ENCODE data around the gene ANKDD1A. TPM values are rescaled to one million over a fixed set of nuclear protein-coding genes. Genes with fewer than 3 reads are reported as not detected.

Gene ANKDD1A
- total RNA-seq, 2 donors from 2014 or later = 3.3 to 23.9 TPM

DNA sequence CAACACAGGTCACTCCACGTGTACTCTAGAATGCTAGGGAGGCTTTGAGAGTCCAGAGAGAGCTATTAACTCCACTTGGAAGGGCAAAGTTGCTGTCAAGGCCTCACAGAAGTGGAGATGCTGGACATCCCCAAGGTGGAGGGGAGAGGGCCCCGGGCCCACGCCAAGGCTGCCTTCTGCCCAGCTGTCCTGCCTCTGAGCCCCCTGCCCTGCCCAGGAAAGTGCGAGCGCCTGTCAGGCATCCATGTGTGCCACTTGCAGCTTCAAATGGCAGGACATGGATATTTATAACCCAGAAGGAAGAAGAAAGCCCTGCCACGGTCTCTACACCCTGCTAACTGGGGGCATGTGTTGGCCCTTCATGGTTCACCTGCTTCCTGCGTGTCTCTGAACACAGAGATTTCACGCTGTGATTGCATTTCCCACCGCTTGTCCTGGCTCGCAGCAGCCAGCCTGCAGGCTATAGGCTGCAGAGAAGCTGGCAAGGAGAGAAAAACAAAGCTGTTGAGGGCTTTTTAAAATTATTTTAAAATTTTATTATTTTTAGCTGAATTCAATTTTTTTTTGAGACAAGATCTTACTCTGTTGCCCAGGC, 17.0 kb downstream of the ANKDD1A start:
- 79% methylated on average over 10 of the region's 10 CpGs for WGBS
- H3K27ac ChIP-seq = no peak overlapping the region
- TF ChIP-seq, protein P1, sequence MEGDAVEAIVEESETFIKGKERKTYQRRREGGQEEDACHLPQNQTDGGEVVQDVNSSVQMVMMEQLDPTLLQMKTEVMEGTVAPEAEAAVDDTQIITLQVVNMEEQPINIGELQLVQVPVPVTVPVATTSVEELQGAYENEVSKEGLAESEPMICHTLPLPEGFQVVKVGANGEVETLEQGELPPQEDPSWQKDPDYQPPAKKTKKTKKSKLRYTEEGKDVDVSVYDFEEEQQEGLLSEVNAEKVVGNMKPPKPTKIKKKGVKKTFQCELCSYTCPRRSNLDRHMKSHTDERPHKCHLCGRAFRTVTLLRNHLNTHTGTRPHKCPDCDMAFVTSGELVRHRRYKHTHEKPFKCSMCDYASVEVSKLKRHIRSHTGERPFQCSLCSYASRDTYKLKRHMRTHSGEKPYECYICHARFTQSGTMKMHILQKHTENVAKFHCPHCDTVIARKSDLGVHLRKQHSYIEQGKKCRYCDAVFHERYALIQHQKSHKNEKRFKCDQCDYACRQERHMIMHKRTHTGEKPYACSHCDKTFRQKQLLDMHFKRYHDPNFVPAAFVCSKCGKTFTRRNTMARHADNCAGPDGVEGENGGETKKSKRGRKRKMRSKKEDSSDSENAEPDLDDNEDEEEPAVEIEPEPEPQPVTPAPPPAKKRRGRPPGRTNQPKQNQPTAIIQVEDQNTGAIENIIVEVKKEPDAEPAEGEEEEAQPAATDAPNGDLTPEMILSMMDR (IDR thresholded peaks at IDR 0.05) = no peak
- TF ChIP-seq POLR2A (IDR thresholded peaks at IDR 0.05) (no peak), POLR2AphosphoS5 (IDR thresholded peaks at IDR 0.05) (no peak)
- no peaks in the 10 kb centered on the region for H3K36me3 ChIP-seq
- H3K27me3 ChIP-seq (replicated peaks; ENCODE audit: insufficient read depth) = no peaks in the 10 kb centered on the region
- intact Hi-C loops (cut with DNase I) = no loop called here
- no peak overlapping the region for H3K4me3 ChIP-seq
- no peaks in the 10 kb centered on the region for H3K4me1 ChIP-seq (replicated peaks)
- DNase-seq (ENCODE audit: low spot score) = no peak
- no peaks in the 10 kb centered on the region for H3K9me3 ChIP-seq

GRCh38 chr15:64930019-64930652, 18.4 kb downstream of the ANKDD1A start:
- Histone ChIP-seq H3K4me1 (replicated peaks) (no peaks in the 10 kb centered on the region), H3K36me3 (no peaks in the 10 kb centered on the region), H3K27ac (no peak overlapping the region), H3K27me3 (replicated peaks; ENCODE audit: insufficient read depth) (no peaks in the 10 kb centered on the region), H3K4me3 (no peak overlapping the region), H3K9me3 (no peaks in the 10 kb centered on the region)
- intact Hi-C loops (cut with DNase I) = no loop called here
- no peak for DNase-seq (ENCODE audit: low spot score)
- TF ChIP-seq, protein P1 (IDR thresholded peaks at IDR 0.05) = no peak
- TF ChIP-seq POLR2AphosphoS5 (IDR thresholded peaks at IDR 0.05) (no peak), POLR2A (IDR thresholded peaks at IDR 0.05) (no peak)
- 91% methylated on average over 10 of the region's 10 CpGs for WGBS

DNA sequence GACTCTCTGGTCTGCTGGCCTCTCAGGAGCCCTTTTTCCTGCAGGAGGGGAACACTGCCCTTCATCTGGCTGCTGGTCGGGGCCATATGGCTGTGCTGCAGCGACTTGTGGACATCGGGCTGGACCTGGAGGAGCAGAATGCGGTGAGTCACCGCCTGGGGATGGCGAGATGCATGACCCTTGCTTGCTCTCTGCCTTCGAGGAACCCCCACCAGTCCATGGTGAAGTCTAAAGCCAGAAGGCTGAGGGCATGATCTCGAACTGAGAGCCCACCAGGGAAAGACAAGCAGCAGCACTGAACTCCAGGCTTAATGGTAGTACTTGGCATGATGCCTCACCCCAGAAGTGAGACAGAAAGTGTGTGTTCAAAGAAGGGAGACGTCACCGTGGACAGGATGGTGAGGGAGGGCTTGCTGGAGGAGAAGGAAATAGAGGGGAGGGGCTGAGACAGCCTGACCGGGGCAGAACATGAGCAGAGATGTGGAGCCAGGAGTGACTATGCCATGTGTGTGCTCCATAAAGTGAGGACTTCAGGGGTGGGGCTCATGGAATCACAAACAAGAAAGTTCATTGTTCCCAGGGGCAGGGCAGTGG, 19.2 kb downstream of the ANKDD1A start:
- no peak for DNase-seq (ENCODE audit: low spot score)
- TF ChIP-seq POLR2A (IDR thresholded peaks at IDR 0.05) = no peak
- TF ChIP-seq, protein P1 (IDR thresholded peaks at IDR 0.05) = no peak
- no peak for TF ChIP-seq POLR2AphosphoS5 (IDR thresholded peaks at IDR 0.05)
- no peak overlapping the region for H3K4me3 ChIP-seq
- H3K27ac ChIP-seq = no peak overlapping the region
- WGBS = 75% methylated on average over 11 of the region's 11 CpGs
- intact Hi-C loops (cut with DNase I) = no loop called here
- no peaks in the 10 kb centered on the region for H3K27me3 ChIP-seq (replicated peaks; ENCODE audit: insufficient read depth)
- no peaks in the 10 kb centered on the region for H3K4me1 ChIP-seq (replicated peaks)
- H3K9me3 ChIP-seq = no peaks in the 10 kb centered on the region
- H3K36me3 ChIP-seq = no peaks in the 10 kb centered on the region

- Histone ChIP-seq H3K4me1 (replicated peaks) (no peaks in the 10 kb centered on the region), H3K36me3 (no peaks in the 10 kb centered on the region), H3K4me3 (no peak overlapping the region), H3K9me3 (no peaks in the 10 kb centered on the region), H3K27me3 (replicated peaks; ENCODE audit: insufficient read depth) (no peaks in the 10 kb centered on the region), H3K27ac (no peak overlapping the region)
- intact Hi-C loops (cut with DNase I) = no loop called here
- WGBS = 80% methylated on average over 5 of the region's 8 CpGs
- TF ChIP-seq POLR2AphosphoS5 (IDR thresholded peaks at IDR 0.05) (no peak), POLR2A (IDR thresholded peaks at IDR 0.05) (no peak)
- TF ChIP-seq, protein P1 (IDR thresholded peaks at IDR 0.05) = no peak
- no peak for DNase-seq (ENCODE audit: low spot score)
Observed at GRCh38 chr15:64931381-64931780, 19.7 kb downstream of the ANKDD1A start.
